ENCODE measurements around the gene TRMT1. TPM values are rescaled to one million over a fixed set of nuclear protein-coding genes. Genes with fewer than 3 reads are reported as not detected.

Gene TRMT1
- total RNA-seq, 1 experiment from 2014 or later, result 91.8 TPM

- intact Hi-C loops (cut with micrococcal nuclease), result no loop called here
- H3K36me3 ChIP-seq (ENCODE audit: low read depth, low read length), result peaks cover 18% of the 10 kb centered on the region; the same call in 1 of the 2 replicates
- H3K79me2 ChIP-seq (ENCODE audit: low read length), result no peaks in the 10 kb centered on the region
- no peak overlapping the region for H3K4me2 ChIP-seq (ENCODE audit: low read length)
- ChIA-PET POLR2A (ENCODE audit: unreplicated experiment) (no interaction called here), CTCF (no interaction called here)
- no peak overlapping the region for H3K9ac ChIP-seq (ENCODE audit: low read length)
- BruUV-seq (replicated peaks), result no TSS peak
- H3K4me1 ChIP-seq (ENCODE audit: insufficient read depth, low read length), result no peaks in the 10 kb centered on the region
- no peaks in the 10 kb centered on the region for H3K9me3 ChIP-seq (ENCODE audit: low read length)
- ATAC-seq (no peak), DNase-seq (no peak)
- TF ChIP-seq, protein P1, sequence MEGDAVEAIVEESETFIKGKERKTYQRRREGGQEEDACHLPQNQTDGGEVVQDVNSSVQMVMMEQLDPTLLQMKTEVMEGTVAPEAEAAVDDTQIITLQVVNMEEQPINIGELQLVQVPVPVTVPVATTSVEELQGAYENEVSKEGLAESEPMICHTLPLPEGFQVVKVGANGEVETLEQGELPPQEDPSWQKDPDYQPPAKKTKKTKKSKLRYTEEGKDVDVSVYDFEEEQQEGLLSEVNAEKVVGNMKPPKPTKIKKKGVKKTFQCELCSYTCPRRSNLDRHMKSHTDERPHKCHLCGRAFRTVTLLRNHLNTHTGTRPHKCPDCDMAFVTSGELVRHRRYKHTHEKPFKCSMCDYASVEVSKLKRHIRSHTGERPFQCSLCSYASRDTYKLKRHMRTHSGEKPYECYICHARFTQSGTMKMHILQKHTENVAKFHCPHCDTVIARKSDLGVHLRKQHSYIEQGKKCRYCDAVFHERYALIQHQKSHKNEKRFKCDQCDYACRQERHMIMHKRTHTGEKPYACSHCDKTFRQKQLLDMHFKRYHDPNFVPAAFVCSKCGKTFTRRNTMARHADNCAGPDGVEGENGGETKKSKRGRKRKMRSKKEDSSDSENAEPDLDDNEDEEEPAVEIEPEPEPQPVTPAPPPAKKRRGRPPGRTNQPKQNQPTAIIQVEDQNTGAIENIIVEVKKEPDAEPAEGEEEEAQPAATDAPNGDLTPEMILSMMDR (conservative IDR thresholded peaks at IDR 0.05; ENCODE audit: low read depth, low read length), result no peak
- no peak for TF ChIP-seq EZH2 (IDR thresholded peaks at IDR 0.05; ENCODE audit: low read length, unreplicated experiment)
- H3K4me3 ChIP-seq (ENCODE audit: low read length), result no peak overlapping the region
- no peak overlapping the region for H2AFZ ChIP-seq (ENCODE audit: low read length)
- no peak overlapping the region for H3K27ac ChIP-seq (ENCODE audit: low read length)
- no peaks in the 10 kb centered on the region for H3F3A ChIP-seq (ENCODE audit: low read length, unreplicated experiment)
- no peaks in the 10 kb centered on the region for H3K9me2 ChIP-seq (replicated peaks; ENCODE audit: low read length)
- H3K27me3 ChIP-seq (ENCODE audit: low read length), result no peaks in the 10 kb centered on the region
- no peaks in the 10 kb centered on the region for H4K20me1 ChIP-seq (ENCODE audit: low read length)
These were observed 30.2 kb downstream of the TRMT1 start for GRCh38 chr19:13086341-13086740.

GRCh38 chr19:13085666-13086065 is 30.9 kb downstream of the TRMT1 start:
- no peaks in the 10 kb centered on the region for H3K27me3 ChIP-seq (ENCODE audit: low read length)
- intact Hi-C loops (cut with micrococcal nuclease), result no loop called here
- no peaks in the 10 kb centered on the region for H3K79me2 ChIP-seq (ENCODE audit: low read length)
- H4K20me1 ChIP-seq (ENCODE audit: low read length), result no peaks in the 10 kb centered on the region
- no peak overlapping the region for H2AFZ ChIP-seq (ENCODE audit: low read length)
- no peak overlapping the region for H3K4me2 ChIP-seq (ENCODE audit: low read length)
- no TSS peak for BruUV-seq (replicated peaks)
- H3K9ac ChIP-seq (ENCODE audit: low read length), result no peak overlapping the region
- CTCF ChIA-PET, result no interaction called here
- no peak overlapping the region for H3K27ac ChIP-seq (ENCODE audit: low read length)
- DNase-seq (no peak), ATAC-seq (no peak)
- peaks cover 18% of the 10 kb centered on the region; the same call in 1 of the 2 replicates for H3K36me3 ChIP-seq (ENCODE audit: low read depth, low read length)
- no peaks in the 10 kb centered on the region for H3F3A ChIP-seq (ENCODE audit: low read length, unreplicated experiment)
- no peak overlapping the region for H3K4me3 ChIP-seq (ENCODE audit: low read length)
- H3K9me3 ChIP-seq (ENCODE audit: low read length), result no peaks in the 10 kb centered on the region
- H3K9me2 ChIP-seq (replicated peaks; ENCODE audit: low read length), result no peaks in the 10 kb centered on the region
- no peaks in the 10 kb centered on the region for H3K4me1 ChIP-seq (ENCODE audit: insufficient read depth, low read length)
- POLR2A ChIA-PET (ENCODE audit: unreplicated experiment), result no interaction called here
- no peak for TF ChIP-seq EZH2 (IDR thresholded peaks at IDR 0.05; ENCODE audit: low read length, unreplicated experiment)
- TF ChIP-seq, protein P1 (conservative IDR thresholded peaks at IDR 0.05; ENCODE audit: low read depth, low read length), result no peak
- no peak for TF ChIP-seq EZH2phosphoT487 (IDR thresholded peaks at IDR 0.05; ENCODE audit: borderline replicate concordance, low read length)

GRCh38 chr19:13083627-13084026 is 32.9 kb downstream of the TRMT1 start:
- no peak for DNase-seq
- no peak overlapping the region for H3K27ac ChIP-seq (ENCODE audit: low read length)
- intact Hi-C loops (cut with micrococcal nuclease), result no loop called here
- peaks cover 21% of the 10 kb centered on the region; the same call in 1 of the 2 replicates for H3K36me3 ChIP-seq (ENCODE audit: low read depth, low read length)
- ATAC-seq, result no peak
- no peaks in the 10 kb centered on the region for H3K9me3 ChIP-seq (ENCODE audit: low read length)
- no peaks in the 10 kb centered on the region for H3K9me2 ChIP-seq (replicated peaks; ENCODE audit: low read length)
- H3K4me1 ChIP-seq (ENCODE audit: insufficient read depth, low read length), result peaks cover 6% of the 10 kb centered on the region
- no TSS peak for BruUV-seq (replicated peaks)
- H3K79me2 ChIP-seq (ENCODE audit: low read length), result no peaks in the 10 kb centered on the region
- no peaks in the 10 kb centered on the region for H3F3A ChIP-seq (ENCODE audit: low read length, unreplicated experiment)
- H3K27me3 ChIP-seq (ENCODE audit: low read length), result no peaks in the 10 kb centered on the region
- no peak overlapping the region for H2AFZ ChIP-seq (ENCODE audit: low read length)
- ChIA-PET CTCF (no interaction called here), POLR2A (ENCODE audit: unreplicated experiment) (no interaction called here)
- TF ChIP-seq, protein P1 (conservative IDR thresholded peaks at IDR 0.05; ENCODE audit: low read depth, low read length), result no peak
- TF ChIP-seq EZH2phosphoT487 (IDR thresholded peaks at IDR 0.05; ENCODE audit: borderline replicate concordance, low read length), result no peak
- TF ChIP-seq EZH2 (IDR thresholded peaks at IDR 0.05; ENCODE audit: low read length, unreplicated experiment), result no peak
- no peak overlapping the region for H3K4me3 ChIP-seq (ENCODE audit: low read length)
- no peak overlapping the region for H3K9ac ChIP-seq (ENCODE audit: low read length)
- H3K4me2 ChIP-seq (ENCODE audit: low read length), result no peak overlapping the region
- no peaks in the 10 kb centered on the region for H4K20me1 ChIP-seq (ENCODE audit: low read length)

Data from PC-3 (cell line).